IMR-90 (cell line): ENCODE data around the gene TM4SF18. TPM values are rescaled to one million over a fixed set of nuclear protein-coding genes. Genes with fewer than 3 reads are reported as not detected.

Experiments used
- ATAC-seq: fragments of 200-7000 bp; cut with Tn5 transposase; 2 replicates; pipeline ENCODE4 v1.9.1; 2020; ENCODE audit warnings: low read depth, mild to moderate bottlenecking, moderate library complexity
- BruUV-seq: library from RNA; stranded (reverse); fragments of 400-500 nt; replicated peaks from 2 replicates; lab custom pipeline; 2021; lab: Mats Ljungman, UMichigan
- CTCF ChIA-PET: fragments of 300-600 bp; formaldehyde crosslinking; extraction: SDS; loops from one replicate; lab custom pipeline; 2021; ENCODE audit warnings: antibody characterized with exemption; lab: Yijun Ruan, JAX
- POLR2A ChIA-PET: fragments of 300-600 bp; sonication (Branson Sonifier 250); formaldehyde crosslinking; loops from one replicate; lab custom pipeline; 2022; ENCODE audit warnings: antibody characterized with exemption; ENCODE audit not compliant: unreplicated experiment; lab: Charles Lee
- DNase-seq: peaks from one replicate; pipeline ENCODE4 v3.0.0; 2013
- H2AFZ ChIP-seq: replicated peaks from 2 replicates; pipeline ENCODE3; 2013; ENCODE audit warnings: low read length, mild to moderate bottlenecking; ENCODE audit not compliant: poor library complexity
- H2AK5ac ChIP-seq: 2 replicates; pipeline ENCODE4 v1.6.1; 2013; ENCODE audit warnings: low read depth, low read length, inconsistent platforms
- H2AK9ac ChIP-seq: replicated peaks from 2 replicates; pipeline ENCODE3; 2013; ENCODE audit warnings: mild to moderate bottlenecking, low read depth, low read length, moderate library complexity; ENCODE audit not compliant: poor library complexity
- H2BK120ac ChIP-seq: 2 replicates; pipeline ENCODE4 v1.6.1; 2013; ENCODE audit warnings: low read depth, low read length, inconsistent platforms
- H2BK15ac ChIP-seq: 3 replicates; pipeline ENCODE4 v1.6.1; 2013; ENCODE audit warnings: low read depth, low read length, inconsistent platforms
- H2BK20ac ChIP-seq: 2 replicates; pipeline ENCODE4 v1.6.1; 2013; ENCODE audit warnings: low read depth, mild to moderate bottlenecking, inconsistent platforms, low read length, moderate library complexity
- H2BK5ac ChIP-seq: 2 replicates; pipeline ENCODE4 v1.6.1; 2013; ENCODE audit warnings: mild to moderate bottlenecking, low read depth, low read length, inconsistent platforms; ENCODE audit not compliant: poor library complexity, severe bottlenecking
- H3K14ac ChIP-seq: replicated peaks from 2 replicates; pipeline ENCODE4 v1.6.1; 2013; ENCODE audit warnings: low read depth, low read length, inconsistent platforms
- H3K18ac ChIP-seq: 2 replicates; pipeline ENCODE4 v1.6.1; 2013; ENCODE audit warnings: low read depth, low read length, control low read depth
- H3K23ac ChIP-seq: 2 replicates; pipeline ENCODE4 v1.6.1; 2013; ENCODE audit warnings: low read depth, low read length, inconsistent platforms
- H3K27ac ChIP-seq: 2 replicates; pipeline ENCODE4 v1.5.1; 2013; ENCODE audit warnings: mild to moderate bottlenecking, control low read depth, low read length; ENCODE audit not compliant: insufficient read depth
- H3K27me3 ChIP-seq: 2 replicates; pipeline ENCODE4 v1.6.1; 2013; ENCODE audit warnings: low read length; ENCODE audit not compliant: control insufficient read depth, insufficient read depth
- H3K36me3 ChIP-seq: 2 replicates; pipeline ENCODE4 v1.6.1; 2013; ENCODE audit warnings: low read length, mixed read lengths; ENCODE audit not compliant: control insufficient read depth, insufficient read depth
- H3K4ac ChIP-seq: 2 replicates; pipeline ENCODE4 v1.6.1; 2013; ENCODE audit warnings: low read depth, low read length, inconsistent platforms
- H3K4me1 ChIP-seq: 2 replicates; pipeline ENCODE4 v1.6.1; 2013; ENCODE audit warnings: low read length, mixed read lengths; ENCODE audit not compliant: control insufficient read depth, insufficient read depth
- H3K4me2 ChIP-seq: 2 replicates; pipeline ENCODE4 v1.6.1; 2013; ENCODE audit warnings: low read depth, mild to moderate bottlenecking, control low read depth, low read length, moderate library complexity
- H3K4me3 ChIP-seq: 2 replicates; pipeline ENCODE4 v1.5.1; 2013; ENCODE audit warnings: low read depth, mild to moderate bottlenecking, control low read depth, low read length, moderate library complexity; ENCODE audit not compliant: insufficient read depth
- H3K56ac ChIP-seq: 2 replicates; pipeline ENCODE4 v1.6.1; 2013; ENCODE audit warnings: low read length, inconsistent platforms; ENCODE audit not compliant: insufficient read depth; ENCODE audit errors: extremely low read depth
- H3K79me1 ChIP-seq, 2 experiments: 2 replicates each; pipeline ENCODE4 v1.6.1; 2013; ENCODE audit warnings: low read length in 2 of 2, inconsistent platforms in 1 of 2, low read depth in 1 of 2
- H3K9ac ChIP-seq: 2 replicates; pipeline ENCODE4 v1.6.1; 2013; ENCODE audit warnings: low read depth, low read length, control low read depth
- H3K9me1 ChIP-seq: 2 replicates; pipeline ENCODE4 v1.6.1; 2013; ENCODE audit warnings: low read length, inconsistent platforms; ENCODE audit not compliant: insufficient read depth
- H3K9me3 ChIP-seq: 2 replicates; pipeline ENCODE4 v1.6.1; 2013; ENCODE audit warnings: low read length; ENCODE audit not compliant: control insufficient read depth, insufficient read depth
- H4K20me1 ChIP-seq: 2 replicates; pipeline ENCODE4 v1.6.1; 2013; ENCODE audit warnings: low read length, inconsistent platforms; ENCODE audit not compliant: insufficient read depth
- H4K5ac ChIP-seq: 2 replicates; pipeline ENCODE4 v1.6.1; 2013; ENCODE audit warnings: mild to moderate bottlenecking, low read depth, low read length, control low read depth
- H4K8ac ChIP-seq, 2 experiments: 2 replicates each; pipeline ENCODE4 v1.6.1; 2013; ENCODE audit warnings: low read depth in 2 of 2, low read length in 2 of 2, control low read depth in 1 of 2, inconsistent platforms in 1 of 2
- H4K91ac ChIP-seq: 2 replicates; pipeline ENCODE4 v1.6.1; 2013; ENCODE audit warnings: low read depth, low read length, inconsistent platforms; ENCODE audit not compliant: insufficient read depth
- BHLHE40 ChIP-seq: fragments of 150-350 bp; IDR thresholded peaks from 2 replicates; pipeline ENCODE4 v1.6.1; 2016; ENCODE audit warnings: mild to moderate bottlenecking, low read depth, low read length
- CEBPB ChIP-seq: IDR thresholded peaks from 2 replicates; pipeline ENCODE4 v1.6.1; 2012; ENCODE audit warnings: low read depth, low read length, improper control_type of control experiment
- CHD1 ChIP-seq: IDR thresholded peaks from 2 replicates; pipeline ENCODE4 v1.6.1; 2012; ENCODE audit warnings: low read depth, low read length, improper control_type of control experiment
- ELK1 ChIP-seq: fragments of 150-350 bp; IDR thresholded peaks from 2 replicates; pipeline ENCODE4 v1.6.1; 2016; ENCODE audit warnings: low read depth, mild to moderate bottlenecking, low read length, moderate library complexity, borderline replicate concordance
- FOS ChIP-seq: fragments of 150-350 bp; IDR thresholded peaks from 2 replicates; pipeline ENCODE4 v1.6.1; 2016; ENCODE audit warnings: low read depth, low read length
- MAFK ChIP-seq: IDR thresholded peaks from 2 replicates; pipeline ENCODE4 v1.6.1; 2012; ENCODE audit warnings: low read depth, low read length, improper control_type of control experiment
- MAZ ChIP-seq: IDR thresholded peaks from 2 replicates; pipeline ENCODE4 v1.6.1; 2012; ENCODE audit warnings: low read depth, mild to moderate bottlenecking, low read length, improper control_type of control experiment, moderate library complexity, borderline replicate concordance
- MXI1 ChIP-seq: IDR thresholded peaks from 2 replicates; pipeline ENCODE4 v1.6.1; 2012; ENCODE audit warnings: low read depth, mild to moderate bottlenecking, low read length, moderate library complexity, borderline replicate concordance
- NFE2L2 ChIP-seq: fragments of 150-350 bp; IDR thresholded peaks from 2 replicates; pipeline ENCODE4 v1.6.1; 2016; ENCODE audit warnings: low read depth, mild to moderate bottlenecking, low read length
- POLR2A ChIP-seq: IDR thresholded peaks from 2 replicates; pipeline ENCODE4 v1.6.1; 2012; ENCODE audit warnings: mild to moderate bottlenecking, low read depth, low read length
- RAD21 ChIP-seq: IDR thresholded peaks from 2 replicates; pipeline ENCODE4 v1.6.1; 2012; ENCODE audit warnings: low read length, improper control_type of control experiment
- RCOR1 ChIP-seq: IDR thresholded peaks from 2 replicates; pipeline ENCODE4 v1.6.1; 2012; ENCODE audit warnings: mild to moderate bottlenecking, low read length, improper control_type of control experiment; ENCODE audit not compliant: insufficient replicate concordance
- RFX5 ChIP-seq: IDR thresholded peaks from 2 replicates; pipeline ENCODE4 v1.8.0; 2012; ENCODE audit warnings: low read depth, mild to moderate bottlenecking, low read length, moderate library complexity
- SMC3 ChIP-seq: fragments of 150-350 bp; IDR thresholded peaks from 2 replicates; pipeline ENCODE4 v1.6.1; 2016; ENCODE audit warnings: low read depth, mild to moderate bottlenecking, antibody characterized with exemption, low read length, moderate library complexity
- WGBS, 2 experiments: methylation state at CpG; one replicate each; pipeline versions ENCODE4 v1.1.5 to v1.1.7; 2013; ENCODE audit warnings: missing lambda C conversion rate in 2 of 2; ENCODE audit not compliant: insufficient read length in 1 of 2; ENCODE audit errors: extremely low coverage in 2 of 2; 5-methylcytosine and 5-hydroxymethylcytosine counted together
- dilution Hi-C: fragments of 300-500 bp; cut with HindIII; formaldehyde crosslinking; loops from one replicate; pipeline ENCODE4 v1.14.3; 2018; ENCODE audit warnings: low sequenced_read_pairs; ENCODE audit not compliant: unreplicated experiment
- in situ Hi-C: fragments of 300-500 bp; cut with MboI; formaldehyde crosslinking; loops from 3 replicates; pipeline ENCODE4 v1.14.3; 2019; ENCODE audit warnings: low sequenced_read_pairs, inconsistent platforms, mixed read lengths
- intact Hi-C: fragments of 100-400 bp; cut with micrococcal nuclease; formaldehyde crosslinking; loops from 2 replicates; pipeline ENCODE4 v1.10.0; 2022
- polyA plus RNA-seq, 3 experiments: library from polyadenylated mRNA; depleted of rRNA; stranded (reverse); fragments of >200 nt; gene quantifications; 2 replicates each; pipeline ENCODE4 v1.2.3, GENCODE V29; 2012; ENCODE audit warnings: low replicate concordance in 1 of 3
- total RNA-seq: library from RNA; depleted of rRNA; stranded (reverse); fragments of >200 nt; gene quantifications from 2 replicates; pipeline ENCODE4 v1.2.3, GENCODE V29; 2012
- TF ChIP-seq, protein P1 (sequence below): fragments of 150-350 bp; IDR thresholded peaks from 2 replicates; pipeline ENCODE4 v1.6.1; 2017; ENCODE audit warnings: mild to moderate bottlenecking, antibody characterized with exemption, low read length, low read depth

TM4SF18 gene
- total and polyA plus RNA-seq, 2 of the 4 experiments (the other 2 are of a cell fraction), result under 0.01 TPM; not detected in 1

DNA sequence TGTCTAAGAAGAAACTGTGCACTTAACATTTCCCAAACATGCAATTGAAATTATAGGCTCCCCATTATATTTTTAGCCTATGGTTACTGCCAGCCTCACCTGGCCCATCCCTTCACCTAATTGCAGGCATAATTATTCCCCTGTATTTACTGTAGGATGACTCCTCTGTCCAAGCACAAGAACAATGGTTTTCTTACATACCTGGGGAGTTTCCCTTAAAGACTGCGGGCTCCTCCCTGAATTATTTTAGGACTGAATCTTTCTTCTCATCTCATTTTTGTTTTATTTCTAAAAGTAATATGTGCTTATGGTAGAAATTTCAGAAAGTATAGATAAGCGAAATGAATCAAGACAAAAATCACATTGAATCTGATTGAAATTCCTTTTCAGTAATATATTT lies 32.6 kb upstream of the TM4SF18 start:
- H3K4me2 ChIP-seq, result no peak overlapping the region
- H2AK9ac ChIP-seq, result no peak overlapping the region
- no peak overlapping the region for H3K27ac ChIP-seq
- no peak for TF ChIP-seq MAFK
- TF ChIP-seq CHD1, result no peak
- TF ChIP-seq, protein P1, sequence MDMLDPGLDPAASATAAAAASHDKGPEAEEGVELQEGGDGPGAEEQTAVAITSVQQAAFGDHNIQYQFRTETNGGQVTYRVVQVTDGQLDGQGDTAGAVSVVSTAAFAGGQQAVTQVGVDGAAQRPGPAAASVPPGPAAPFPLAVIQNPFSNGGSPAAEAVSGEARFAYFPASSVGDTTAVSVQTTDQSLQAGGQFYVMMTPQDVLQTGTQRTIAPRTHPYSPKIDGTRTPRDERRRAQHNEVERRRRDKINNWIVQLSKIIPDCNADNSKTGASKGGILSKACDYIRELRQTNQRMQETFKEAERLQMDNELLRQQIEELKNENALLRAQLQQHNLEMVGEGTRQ, result no peak
- TF ChIP-seq CEBPB, result no peak
- TF ChIP-seq POLR2A, result no peak
- no peak for TF ChIP-seq BHLHE40
- no peak for TF ChIP-seq MAZ
- TF ChIP-seq RCOR1, result no peak
- TF ChIP-seq RAD21, result no peak
- no peak for TF ChIP-seq ELK1
- TF ChIP-seq FOS, result no peak
- no peak for TF ChIP-seq RFX5
- no peak for TF ChIP-seq SMC3
- TF ChIP-seq MXI1, result no peak
- no peak for TF ChIP-seq NFE2L2
- H3K23ac ChIP-seq, result no peak overlapping the region
- H3K4me1 ChIP-seq, result peaks cover 7% of the 10 kb centered on the region
- H2AK5ac ChIP-seq, result no peak overlapping the region
- H3K9me3 ChIP-seq, result no peaks in the 10 kb centered on the region
- no peak overlapping the region for H2BK5ac ChIP-seq
- H2BK120ac ChIP-seq, result no peak overlapping the region
- H3K36me3 ChIP-seq, result peaks cover 8% of the 10 kb centered on the region
- H3K4ac ChIP-seq, result no peak overlapping the region
- no peak overlapping the region for H4K91ac ChIP-seq
- H2BK20ac ChIP-seq, result no peak overlapping the region
- H3K14ac ChIP-seq, result no peak overlapping the region
- H4K8ac ChIP-seq, result no peak overlapping the region
- H3K18ac ChIP-seq, result no peak overlapping the region
- 0 out of 2 replicates have a peak, but pooled peaks cover 5% of the 10 kb centered on the region for H3K9me1 ChIP-seq
- WGBS, 2 experiments, result no CpG with 5 or more reads among the region's 2 CpGs
- H4K5ac ChIP-seq, result no peak overlapping the region
- intact Hi-C loops, result no loop called here
- no peak overlapping the region for H2AFZ ChIP-seq
- H3K4me3 ChIP-seq, result no peak overlapping the region
- in situ Hi-C loops, result no loop called here
- H4K20me1 ChIP-seq, result no peaks in the 10 kb centered on the region
- no peak overlapping the region for H2BK15ac ChIP-seq
- no TSS peak for BruUV-seq
- no peak overlapping the region for H3K9ac ChIP-seq
- dilution Hi-C loops, result no loop called here
- ChIA-PET CTCF (no interaction called here), POLR2A (no interaction called here)
- H3K56ac ChIP-seq, result no peak overlapping the region
- no peaks in the 10 kb centered on the region for H3K27me3 ChIP-seq
- H3K79me1 ChIP-seq, result peaks cover 3 to 7% of the 10 kb centered on the region in 2 experiments; a peak in 2 of 4 replicates
- ATAC-seq (no peak), DNase-seq (no peak)
